Fibroblast of villous mesenchyme (primary cell): ENCODE results near the gene INS. TPM values are rescaled to one million over a fixed set of nuclear protein-coding genes. Genes with fewer than 3 reads are reported as not detected.

Experiments used
- DNase-seq: peaks from one replicate; pipeline ENCODE4 v3.0.0-alpha.2; 2010; ENCODE audit warnings: low read depth
- H3K4me3 ChIP-seq: 2 replicates; pipeline ENCODE4 v1.5.1; 2011; ENCODE audit warnings: low read depth, mild to moderate bottlenecking, low read length
- total RNA-seq: library from RNA; depleted of rRNA; stranded (reverse); fragments of >200 nt; gene quantifications from 2 replicates; pipeline ENCODE4 v1.2.3, GENCODE V29; 2012
- TF ChIP-seq, protein P1 (sequence below): IDR thresholded peaks from 2 replicates; pipeline ENCODE4 v1.5.1; 2012; ENCODE audit warnings: low read depth, mild to moderate bottlenecking, low read length; ENCODE audit not compliant: insufficient read depth

The INS gene
- total RNA-seq, 1 donor, result not detected

DNA sequence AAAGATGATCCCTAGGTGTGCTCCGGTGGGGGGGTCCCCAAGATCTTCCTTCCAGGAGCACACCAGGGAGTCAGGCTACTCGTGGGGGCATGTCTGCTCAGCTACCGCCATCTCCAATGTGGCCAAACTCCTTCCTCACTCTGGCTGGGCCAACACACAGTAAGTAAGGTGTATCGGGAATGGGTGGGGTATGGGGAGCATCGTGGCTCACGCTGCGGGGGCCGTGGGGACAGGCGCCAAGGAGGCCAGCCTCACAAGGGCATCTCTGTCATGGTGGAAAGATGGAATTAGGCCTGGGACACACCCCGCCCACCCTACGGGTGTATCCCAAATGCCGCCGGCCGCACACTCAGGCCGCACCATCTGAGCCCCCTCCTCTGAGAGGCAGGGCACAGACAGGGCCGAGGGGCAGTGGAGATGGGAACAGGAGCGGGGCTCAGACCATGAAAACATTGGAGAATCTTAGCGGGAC is 30.1 kb downstream of the INS start:
- no peak for DNase-seq

DNA sequence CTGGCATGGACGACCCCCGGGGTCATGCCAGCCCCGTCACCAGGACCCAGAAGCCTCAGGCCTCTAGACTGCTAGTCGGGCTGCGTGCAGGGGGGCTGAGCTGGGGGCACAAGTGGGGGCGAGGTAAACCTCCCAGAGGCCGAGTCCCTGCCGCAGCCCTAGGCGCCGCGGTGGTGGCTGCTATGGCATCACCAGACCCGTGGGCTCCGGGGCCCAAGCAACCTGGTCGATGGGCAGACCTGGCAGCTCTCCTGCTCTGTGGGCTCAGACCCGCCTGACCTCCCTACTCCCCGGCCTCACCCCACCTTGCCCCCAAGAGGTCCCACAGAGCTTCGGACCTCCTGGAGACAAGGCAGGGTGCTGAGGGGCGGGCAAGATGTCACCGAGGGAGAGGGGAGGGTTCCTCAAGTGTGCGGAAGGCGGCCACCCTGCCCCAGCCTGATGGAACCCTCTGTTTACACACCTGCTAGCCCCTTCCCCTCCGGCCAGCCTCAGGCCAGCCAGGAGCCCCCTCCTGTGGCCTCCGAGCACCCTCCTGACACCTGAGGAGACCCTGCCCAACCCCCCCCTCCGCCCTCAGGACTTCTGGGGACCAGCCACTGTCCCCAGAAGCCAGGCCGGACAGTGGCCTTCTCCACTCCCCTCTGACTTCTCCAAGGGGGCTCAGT is 31.2 kb downstream of the INS start:
- TF ChIP-seq, protein P1, sequence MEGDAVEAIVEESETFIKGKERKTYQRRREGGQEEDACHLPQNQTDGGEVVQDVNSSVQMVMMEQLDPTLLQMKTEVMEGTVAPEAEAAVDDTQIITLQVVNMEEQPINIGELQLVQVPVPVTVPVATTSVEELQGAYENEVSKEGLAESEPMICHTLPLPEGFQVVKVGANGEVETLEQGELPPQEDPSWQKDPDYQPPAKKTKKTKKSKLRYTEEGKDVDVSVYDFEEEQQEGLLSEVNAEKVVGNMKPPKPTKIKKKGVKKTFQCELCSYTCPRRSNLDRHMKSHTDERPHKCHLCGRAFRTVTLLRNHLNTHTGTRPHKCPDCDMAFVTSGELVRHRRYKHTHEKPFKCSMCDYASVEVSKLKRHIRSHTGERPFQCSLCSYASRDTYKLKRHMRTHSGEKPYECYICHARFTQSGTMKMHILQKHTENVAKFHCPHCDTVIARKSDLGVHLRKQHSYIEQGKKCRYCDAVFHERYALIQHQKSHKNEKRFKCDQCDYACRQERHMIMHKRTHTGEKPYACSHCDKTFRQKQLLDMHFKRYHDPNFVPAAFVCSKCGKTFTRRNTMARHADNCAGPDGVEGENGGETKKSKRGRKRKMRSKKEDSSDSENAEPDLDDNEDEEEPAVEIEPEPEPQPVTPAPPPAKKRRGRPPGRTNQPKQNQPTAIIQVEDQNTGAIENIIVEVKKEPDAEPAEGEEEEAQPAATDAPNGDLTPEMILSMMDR, result no peak
- no peak for DNase-seq

More for the DNA sequence above, 30.1 kb downstream of the INS start:
- TF ChIP-seq, protein P1, result no peak
- no peak overlapping the region for H3K4me3 ChIP-seq

DNA sequence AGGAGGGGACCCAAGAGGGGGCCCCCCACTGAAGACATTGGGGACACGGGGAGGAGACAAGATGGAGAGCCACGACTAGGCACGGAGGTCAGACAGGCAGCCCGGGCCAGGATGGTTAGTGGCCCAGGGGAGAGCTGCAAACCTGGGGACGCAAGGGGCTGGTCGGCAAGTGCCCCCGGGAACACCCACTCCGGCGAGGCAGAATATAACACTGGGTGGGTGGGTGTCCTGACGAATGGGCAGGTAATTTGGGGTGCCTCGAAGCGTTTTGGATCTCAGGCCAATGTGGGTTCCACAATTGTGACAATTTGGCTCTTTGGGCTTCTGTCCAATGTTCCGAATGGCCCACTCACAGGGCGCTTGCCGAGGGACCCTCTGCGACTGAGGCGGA is 31.7 kb downstream of the INS start:
- H3K4me3 ChIP-seq, result no peak overlapping the region
- TF ChIP-seq, protein P1, result no peak
- no peak for DNase-seq

More for the DNA sequence above, 31.2 kb downstream of the INS start:
- H3K4me3 ChIP-seq, result no peak overlapping the region

DNA sequence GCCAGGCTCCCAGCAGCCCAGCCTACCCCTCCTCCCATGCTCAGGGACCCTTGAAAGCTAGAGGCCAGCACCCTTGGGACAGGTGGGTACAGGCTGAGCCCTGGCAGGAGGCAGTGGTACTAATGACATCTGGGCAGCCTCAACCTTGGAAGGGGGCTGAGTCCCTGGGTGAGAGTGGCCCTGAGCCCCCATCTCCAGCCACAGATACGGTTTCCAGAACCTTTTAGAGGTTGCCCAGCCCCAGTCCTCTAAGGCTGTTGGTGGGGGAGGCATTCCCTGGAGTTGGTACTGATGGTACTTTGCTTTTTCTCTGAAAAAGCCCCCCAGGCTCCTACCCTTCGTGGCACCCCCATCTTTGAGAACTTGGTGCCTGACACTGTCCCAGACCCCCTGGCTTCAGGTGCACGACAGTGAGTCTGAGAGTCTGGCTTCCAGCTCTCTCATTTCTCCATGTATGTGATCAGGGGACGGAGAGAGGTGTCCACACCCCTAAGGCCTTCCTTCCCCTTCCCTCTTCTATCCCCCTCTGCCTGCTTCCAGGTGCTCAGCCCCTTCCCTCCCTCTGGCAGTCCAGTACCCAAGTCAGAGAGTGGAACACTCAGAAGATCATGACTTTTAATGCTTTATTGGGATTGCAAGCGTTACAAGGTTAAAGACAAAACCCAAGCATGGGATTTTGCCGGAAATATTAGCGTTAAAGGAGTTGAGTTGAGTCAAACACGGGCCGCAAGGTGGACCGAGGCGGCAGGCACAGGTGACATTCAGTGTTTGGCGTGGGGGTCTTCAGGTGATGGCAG is 32.3 kb downstream of the INS start:
- DNase-seq, result no peak
- TF ChIP-seq, protein P1, result no peak

DNA sequence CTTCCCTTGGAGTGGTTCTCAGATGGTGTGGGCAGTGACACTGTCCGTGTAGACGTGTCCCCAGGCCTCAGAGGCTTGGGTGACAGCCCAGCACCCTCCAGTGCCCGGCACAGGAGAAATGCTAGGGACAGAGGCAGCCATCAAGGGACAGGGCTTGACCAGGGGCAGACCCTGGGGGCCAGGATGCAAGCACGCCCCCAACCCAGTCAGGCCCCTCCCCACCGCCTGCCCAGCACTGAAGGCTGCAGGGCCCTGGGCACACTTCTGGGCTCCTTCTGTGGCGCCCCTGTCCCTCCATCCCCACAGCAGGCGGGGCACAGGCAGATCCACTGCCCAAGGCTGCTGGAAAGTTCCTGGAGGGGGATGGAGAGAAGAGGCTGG is 32.9 kb downstream of the INS start:
- no peak overlapping the region for H3K4me3 ChIP-seq
- TF ChIP-seq, protein P1, result no peak
- DNase-seq, result no peak

More for the DNA sequence above, 32.3 kb downstream of the INS start:
- H3K4me3 ChIP-seq, result no peak overlapping the region

DNA sequence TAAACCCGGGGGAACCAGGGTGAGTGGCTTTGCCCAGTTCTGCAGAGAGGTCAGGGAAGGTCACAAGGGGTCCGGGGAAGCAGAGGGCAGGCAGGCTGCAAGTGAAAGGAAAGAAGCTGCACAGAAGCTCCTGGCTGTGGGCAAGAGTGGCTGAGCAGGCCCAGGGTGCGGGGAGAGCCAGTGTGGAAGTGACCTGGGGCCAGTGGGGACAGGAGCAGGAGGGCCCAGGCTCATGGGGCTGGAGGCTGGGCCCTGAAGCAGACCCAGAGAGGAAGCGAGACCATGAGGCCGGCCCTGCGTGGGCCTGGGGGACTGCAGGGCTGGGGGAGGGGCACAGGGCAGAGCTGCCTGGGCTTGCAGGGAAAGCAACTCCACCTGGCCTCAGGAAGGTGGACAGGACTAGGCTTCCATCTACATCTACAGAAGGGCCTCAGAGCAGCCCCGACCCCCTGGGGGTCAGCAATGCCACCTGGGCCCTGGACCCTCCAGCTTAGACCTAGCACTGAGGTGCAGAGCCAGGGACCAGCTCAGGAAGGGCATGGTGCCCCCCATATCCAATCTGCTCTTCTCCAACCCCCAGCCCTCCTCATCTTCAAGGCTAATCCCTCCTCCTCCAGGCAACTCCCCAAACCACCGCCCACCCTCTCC is 33.4 kb downstream of the INS start:
- DNase-seq, result no peak
- TF ChIP-seq, protein P1, result no peak

More for the DNA sequence above, 33.4 kb downstream of the INS start:
- H3K4me3 ChIP-seq, result no peak overlapping the region
